HG02759 (cell line): ENCODE data around the gene CHRNG.
A peak's percentile ranks its signal among the peaks of the same experiment; 100 is the strongest.
"Not testable (repeated sequence)": the region's sequence is repeated elsewhere in the genome, so short reads cannot be mapped to it uniquely, and the experiment has no call there.

ENCODE experiments used
- ATAC-seq: cut with Tn5 transposase; IDR thresholded peaks from one replicate; pipeline ENCODE4 v1.9.1; 2021; ENCODE audit warnings: mild to moderate bottlenecking, moderate library complexity; ENCODE audit not compliant: unreplicated experiment

The CHRNG gene

DNA sequence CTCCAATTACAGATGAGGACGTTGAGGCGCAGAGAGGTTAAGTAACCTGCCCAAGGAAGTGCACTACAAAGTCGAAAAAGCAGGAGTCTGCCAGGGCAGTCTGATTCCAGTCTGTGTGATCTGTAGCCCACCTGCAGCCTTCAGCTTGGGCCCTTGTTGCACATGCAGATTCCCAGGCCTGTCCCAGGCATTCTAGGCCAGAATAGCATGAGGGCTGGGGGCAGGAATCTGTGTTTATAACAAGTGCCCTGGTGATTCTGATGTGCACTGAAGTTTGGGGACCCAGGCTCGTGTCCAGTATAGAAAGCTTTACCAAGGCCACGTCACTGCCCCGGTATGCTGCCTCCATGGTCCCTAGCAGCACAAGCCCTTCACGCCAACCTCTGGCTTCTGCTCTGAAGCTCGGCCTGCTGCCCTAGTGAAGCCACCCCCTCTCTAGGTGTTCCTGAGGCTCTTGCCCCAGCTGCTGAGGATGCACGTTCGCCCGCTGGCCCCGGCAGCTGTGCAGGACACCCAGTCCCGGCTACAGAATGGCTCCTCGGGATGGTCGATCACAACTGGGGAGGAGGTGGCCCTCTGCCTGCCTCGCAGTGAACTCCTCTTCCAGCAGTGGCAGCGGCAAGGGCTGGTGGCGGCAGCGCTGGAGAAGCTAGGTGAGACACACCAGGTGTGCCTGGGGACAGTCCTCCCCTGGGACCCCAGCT is 4.6 kb downstream of the CHRNG start:
- no peak for ATAC-seq

DNA sequence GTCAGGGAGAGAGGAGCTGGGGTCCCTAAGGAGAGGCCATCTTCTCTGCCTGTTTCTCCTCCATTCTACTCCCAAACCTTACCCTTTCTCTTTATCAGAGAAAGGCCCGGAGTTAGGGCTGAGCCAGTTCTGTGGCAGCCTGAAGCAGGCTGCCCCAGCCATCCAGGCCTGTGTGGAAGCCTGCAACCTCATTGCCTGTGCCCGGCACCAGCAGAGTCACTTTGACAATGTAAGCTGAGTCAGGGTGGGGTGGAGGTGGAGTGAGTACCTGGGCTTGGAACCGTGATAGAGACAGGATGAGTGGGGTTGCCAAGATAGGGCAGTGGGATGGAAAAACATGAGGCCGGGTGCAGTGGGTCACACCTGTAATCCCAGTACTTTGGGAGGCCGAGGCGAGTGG is 5.2 kb downstream of the CHRNG start:
- ATAC-seq: no peak

DNA sequence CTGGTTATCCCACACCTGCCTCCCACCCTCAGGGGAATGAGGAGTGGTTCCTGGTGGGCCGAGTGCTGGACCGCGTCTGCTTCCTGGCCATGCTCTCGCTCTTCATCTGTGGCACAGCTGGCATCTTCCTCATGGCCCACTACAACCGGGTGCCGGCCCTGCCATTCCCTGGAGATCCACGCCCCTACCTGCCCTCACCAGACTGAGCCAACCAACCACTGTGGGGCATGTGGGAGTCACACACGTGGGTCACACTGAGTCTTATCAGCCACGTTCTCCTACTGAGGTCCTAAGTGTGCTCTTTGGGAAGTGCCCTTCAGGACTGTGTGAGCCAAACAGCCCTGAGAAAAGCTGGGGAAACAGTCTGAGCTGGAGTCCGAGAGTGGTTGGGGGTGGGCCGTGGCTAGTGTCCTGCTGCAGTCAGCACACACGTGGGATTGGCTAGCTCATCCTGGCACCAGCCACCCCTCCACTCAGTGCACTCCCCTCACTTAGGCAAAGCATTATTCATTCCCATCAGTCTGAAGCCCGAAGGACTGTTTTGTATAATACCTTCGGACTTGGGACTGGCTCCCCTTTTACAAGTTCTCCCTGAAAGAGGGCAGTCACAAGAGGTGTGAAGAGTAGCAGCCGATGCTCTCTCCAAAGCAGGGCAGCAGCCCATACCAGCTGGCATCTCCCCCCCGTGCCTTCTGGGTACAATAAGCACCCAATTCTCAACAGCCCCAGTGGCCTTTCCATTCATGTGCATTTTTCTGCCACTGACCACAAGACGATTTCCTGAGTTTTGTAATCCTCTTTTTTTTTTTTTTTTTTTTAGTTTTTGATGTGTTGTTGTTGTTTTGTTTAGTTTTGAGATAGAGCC is 6.3 kb downstream of the CHRNG start:
- no peak for ATAC-seq

DNA sequence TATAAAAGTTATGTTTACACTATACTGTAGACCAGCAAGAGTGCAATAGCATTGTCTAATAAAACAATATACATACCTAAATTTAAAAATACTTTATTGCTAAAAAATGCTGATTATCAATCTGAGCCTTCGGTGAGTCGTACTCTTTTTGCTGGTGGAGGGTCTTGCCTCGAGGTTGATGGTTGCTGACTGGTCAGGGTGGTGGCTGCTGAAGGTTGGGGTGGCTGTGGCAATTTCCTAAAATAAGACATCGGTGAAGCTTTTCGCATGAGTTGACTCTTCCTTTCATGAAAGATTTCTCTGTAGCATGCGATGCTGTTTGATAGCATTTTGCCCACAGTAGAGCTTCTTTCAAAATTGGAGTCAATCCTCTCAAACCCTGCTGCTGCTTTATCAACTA is 8.5 kb downstream of the CHRNG start:
- no peak for ATAC-seq

DNA sequence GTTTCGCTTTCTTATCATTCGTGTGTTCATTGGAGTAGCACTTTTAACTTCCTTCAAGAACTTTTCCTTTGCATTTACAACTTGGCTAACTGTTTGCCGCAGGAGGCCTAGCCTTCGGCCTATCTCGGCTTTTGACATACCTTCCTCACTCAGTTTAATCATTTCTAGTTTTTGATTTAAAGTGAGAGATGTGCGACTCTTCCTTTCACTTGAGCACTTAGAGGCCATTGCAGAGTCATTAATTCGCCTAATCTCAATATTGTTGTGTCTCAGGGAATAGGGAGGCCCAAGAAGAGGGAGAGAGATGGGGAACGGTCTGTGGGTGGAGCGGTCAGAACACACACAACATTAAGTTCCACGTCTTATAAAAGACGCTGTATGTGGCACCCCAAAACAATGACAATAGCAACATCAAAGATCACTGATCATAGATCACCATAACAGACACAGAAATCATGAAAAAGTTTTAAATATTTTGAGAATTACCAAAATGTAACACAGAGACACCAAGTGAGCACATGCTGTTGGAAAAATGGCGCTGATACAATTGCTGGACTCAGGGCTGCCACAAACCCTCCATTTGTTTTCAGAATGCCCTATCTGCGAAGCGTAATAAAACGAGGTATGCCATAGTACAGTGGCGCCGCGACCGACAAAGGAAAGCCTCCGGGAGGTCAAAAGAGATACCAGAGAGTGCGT is 10.3 kb downstream of the CHRNG start:
- ATAC-seq: no peak

DNA sequence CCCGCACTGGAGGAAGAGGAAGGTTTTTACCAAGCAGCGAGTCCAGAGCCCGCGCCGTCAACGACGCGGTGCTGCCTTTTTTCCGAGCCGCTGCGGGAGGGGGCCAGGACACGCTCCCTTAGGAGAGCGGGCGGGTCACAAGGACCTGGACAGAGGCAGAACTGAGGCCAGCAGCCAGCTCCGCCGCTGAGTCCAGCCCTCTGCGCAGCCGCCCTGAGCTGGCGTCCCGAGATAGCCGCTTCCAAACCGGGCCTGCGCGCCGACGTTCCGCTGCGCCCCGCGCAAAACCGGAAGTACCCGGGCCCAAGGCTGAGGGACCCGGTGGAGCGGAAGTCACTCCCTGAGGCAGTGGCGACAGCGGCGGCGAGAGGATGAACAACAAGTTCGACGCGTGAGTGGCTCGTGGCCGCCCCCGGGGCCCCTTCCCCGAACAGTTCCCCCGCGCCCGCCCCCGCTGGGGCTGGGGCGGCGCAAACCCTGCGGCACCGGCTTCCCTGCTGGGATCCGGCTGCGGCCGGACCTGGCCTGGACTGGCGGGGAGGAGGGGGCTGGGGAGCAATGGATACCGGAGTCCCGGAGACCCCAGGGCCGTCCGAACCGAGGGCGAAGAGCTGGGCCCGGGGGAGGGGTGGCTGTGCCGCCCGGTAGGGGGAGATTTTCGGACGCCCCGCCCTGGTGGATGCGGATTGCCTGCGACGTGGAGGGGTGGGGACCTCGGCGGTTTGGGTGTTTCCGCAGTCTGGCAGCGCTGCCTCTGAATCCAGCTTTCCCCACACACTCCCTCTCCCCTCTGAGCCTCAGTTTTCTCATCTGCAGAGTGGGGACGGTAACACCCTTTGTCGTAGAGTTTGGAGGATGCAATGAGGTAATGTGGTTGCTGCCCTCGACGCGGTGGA is 11.1 kb downstream of the CHRNG start, which contains the start of the genes EIF4E2 and TIGD1:
EIF4E2 (plus strand) TSS at position 336 of the 896 bp plus-strand sequence; CDS start at position 372, 36 bp downstream.
TIGD1 (minus strand) TSS at position 204 of the 896 bp plus-strand sequence. CDS start 675 bp downstream, outside the sequence.
- ATAC-seq: peak; percentile 96

DNA sequence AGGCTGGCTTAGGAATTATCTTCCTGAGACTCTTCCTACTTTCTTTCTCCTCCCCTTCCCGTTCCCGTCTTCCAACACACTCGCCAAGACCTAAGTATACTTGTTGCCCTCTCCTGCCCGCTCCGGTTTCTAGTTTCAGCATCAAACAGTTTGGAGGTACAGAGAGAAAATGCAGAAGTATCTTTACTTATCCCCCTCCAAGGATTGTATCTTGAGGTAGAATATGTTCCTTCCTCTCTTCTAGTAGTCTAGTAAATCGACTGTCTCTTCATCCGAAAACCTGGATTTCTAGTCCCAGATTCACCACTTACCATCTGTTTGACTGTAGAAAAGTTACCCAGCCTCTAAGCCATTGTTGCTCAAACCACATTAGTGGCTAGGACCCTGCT is 11.8 kb downstream of the CHRNG start:
- ATAC-seq: no peak

DNA sequence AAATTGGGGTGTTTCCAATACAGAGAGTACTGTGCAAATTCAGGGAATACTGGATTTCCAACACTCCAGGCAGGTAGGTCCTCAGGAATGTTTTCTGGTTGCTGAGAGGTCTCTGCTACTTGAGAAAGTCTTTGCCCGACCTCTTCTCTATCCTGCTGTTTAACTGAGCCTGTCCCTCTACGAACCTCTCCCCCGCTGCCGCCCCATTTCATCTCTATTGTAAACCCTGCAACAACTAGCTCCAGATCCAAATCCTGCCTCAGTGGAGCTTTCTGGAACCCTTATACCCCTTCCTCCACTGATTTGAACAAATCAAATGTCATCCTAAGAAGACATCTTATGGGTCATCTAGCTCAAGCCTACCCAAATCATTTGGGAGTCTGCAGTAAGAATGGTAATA is 12.3 kb downstream of the CHRNG start:
- ATAC-seq: no peak

DNA sequence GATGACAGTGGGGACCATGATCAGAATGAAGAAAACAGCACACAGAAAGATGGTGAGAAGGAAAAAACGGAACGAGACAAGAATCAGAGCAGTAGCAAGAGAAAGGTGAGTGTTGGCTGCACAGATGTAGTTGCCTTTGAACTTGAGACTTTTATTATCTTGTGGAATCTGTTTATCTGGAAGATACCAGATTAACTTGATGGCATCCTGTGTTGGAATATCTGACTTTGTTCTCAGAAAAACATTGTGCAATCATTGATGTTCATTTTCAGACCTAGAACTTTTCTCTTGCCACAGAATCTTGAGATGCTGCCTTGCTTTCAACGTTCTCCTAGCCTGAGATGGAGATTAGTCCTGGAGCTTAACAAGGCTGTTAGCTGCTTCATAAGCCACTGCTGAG is 16.9 kb downstream of the CHRNG start:
- ATAC-seq: no peak

DNA sequence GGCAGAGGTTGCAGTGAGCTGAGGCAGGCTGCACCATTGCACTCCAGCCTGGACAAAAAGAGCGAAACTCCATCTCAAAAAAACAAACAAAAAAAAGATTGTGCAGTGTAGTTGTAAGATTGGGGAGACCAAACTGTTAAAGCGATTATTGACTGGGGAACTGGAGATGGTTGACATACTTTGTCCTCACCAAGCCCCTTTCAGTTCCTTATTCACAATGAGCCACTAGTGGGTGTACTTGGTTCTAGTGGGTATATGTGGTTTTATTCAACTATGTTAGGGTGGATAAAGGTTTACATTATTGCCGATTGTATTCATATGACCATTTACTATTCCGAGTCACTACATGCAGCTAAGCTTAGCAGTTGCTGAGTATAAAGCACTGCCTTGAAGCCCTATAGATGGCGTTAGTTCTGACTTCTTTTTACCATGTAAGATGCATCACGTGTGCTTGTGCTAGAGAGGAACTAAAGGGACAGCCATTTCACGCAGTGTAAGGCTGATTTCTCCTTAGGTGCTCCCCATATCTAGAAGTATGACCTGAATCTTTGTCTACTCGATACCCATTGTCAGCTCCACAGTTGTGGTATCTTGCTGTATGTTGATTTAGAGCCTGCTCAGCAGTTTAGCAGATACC is 23.1 kb downstream of the CHRNG start:
- ATAC-seq: no peak

DNA sequence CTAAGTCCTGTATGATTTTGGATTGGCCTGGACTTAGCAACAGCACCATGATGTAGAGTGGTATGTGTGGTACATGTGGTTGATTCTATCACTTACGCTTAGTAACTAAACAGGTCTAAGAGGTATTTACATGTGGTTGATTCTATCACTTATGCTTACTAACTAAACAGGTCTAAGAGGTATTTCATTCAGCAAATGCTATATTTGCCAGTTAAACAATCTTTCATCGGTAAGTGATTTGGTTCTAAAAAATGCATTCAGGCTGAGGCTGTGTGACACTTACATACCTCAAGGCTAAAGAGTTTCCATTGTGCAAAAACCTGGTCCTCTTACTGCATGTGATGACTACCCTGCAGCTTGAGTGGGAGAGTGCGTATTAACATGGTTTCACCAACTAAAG is 24.1 kb downstream of the CHRNG start:
- ATAC-seq: no peak

DNA sequence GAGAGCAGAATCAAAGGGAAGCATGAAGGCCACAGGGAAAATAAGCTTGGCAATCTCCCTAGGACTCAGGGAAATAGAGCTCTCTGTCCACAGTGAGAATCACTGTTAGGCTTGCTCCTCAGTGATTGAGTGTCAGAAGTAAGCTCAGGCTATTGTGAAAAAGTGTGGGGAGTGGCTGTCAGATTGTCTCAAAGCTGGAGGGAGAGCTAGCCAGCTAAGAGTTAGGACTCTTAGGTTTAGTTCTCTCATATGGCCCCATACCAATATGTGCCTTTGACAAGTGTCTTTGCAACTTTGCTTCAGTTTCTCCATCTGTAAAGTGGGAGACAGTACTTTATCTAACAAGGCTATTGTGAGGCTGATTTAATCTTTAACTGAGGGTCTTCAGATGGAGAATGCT is 28.2 kb downstream of the CHRNG start:
- no peak for ATAC-seq

DNA sequence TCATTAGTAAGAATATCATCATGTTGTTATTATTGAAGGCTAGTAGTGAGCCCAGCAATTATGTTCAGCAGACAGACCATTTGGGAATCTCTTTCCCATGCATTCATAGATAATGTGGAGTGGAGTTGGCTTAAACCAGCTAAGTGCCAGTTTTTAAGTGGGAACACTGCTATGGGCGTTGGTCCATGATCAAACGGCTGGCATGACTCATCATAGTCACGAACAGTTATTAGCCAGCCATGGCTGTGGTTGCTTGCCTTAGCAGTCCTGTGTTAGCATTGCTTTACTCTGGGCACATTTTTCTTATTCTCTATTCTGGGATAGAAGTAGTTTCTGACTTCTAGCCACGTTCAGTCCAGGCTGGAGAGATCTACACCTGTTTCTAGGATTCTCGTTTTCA is 28.7 kb downstream of the CHRNG start:
- ATAC-seq: no peak

DNA sequence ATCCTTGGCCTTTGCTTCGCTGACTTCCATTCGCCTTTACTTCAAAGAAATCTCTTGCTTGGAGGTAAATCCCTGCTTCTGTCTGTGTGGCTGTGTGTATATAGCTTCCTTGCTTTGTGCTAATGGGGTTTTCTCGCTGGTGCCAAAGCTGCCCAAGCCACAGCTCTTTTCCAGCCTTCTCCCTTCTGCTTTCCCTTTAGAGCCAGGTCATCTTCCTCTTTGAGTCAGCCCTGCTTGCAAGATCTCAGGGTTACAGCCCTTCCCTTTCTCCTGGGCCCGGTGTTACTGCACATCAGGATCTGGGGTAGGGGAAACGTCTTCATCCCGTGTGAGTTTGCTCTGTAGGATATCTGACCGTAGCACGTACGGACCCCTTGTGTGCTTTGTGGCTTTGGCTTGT is 30.0 kb downstream of the CHRNG start:
- no peak for ATAC-seq

DNA sequence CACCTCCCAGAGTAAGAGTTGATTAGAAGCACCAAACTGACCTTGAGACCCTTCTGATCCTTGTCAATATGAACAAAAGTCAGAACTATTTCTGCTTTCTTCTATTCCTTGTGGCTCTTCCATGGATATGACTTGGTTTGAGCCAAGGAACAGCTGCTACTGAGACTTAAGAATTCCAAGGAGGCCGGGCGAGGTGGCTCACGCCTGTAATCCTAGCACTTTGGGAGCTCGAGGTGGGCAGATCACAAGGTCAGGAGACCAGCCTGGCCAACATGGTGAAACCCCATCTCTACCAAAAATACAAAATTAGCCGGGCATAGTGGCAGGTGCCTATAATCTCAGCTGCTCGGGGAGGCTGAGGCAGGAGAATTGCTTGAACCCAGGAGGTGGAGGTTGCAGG is 31.0 kb downstream of the CHRNG start:
- ATAC-seq: not testable (repeated sequence)

DNA sequence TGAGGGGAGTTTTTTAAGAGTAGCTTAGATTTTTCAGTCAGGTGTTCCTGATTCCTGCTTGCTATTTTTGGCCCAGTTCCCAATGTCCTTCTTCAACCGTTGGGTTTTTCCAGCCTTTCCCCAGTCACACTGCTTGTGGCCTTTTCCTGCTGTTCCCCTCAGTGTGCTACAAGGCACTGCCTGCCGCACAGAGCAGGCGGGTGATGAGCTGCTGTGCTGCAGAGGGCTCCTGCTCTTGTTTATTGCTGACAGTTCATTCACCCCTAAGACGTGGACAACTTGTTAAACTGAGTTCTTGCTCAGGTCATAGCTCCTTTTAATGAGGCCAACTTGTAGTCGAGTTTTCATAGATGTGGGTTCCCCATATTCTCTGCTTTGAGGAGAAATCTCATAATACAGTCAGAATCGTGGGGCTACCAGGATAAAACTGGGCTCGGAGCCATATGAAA is 31.6 kb downstream of the CHRNG start:
- no peak for ATAC-seq

DNA sequence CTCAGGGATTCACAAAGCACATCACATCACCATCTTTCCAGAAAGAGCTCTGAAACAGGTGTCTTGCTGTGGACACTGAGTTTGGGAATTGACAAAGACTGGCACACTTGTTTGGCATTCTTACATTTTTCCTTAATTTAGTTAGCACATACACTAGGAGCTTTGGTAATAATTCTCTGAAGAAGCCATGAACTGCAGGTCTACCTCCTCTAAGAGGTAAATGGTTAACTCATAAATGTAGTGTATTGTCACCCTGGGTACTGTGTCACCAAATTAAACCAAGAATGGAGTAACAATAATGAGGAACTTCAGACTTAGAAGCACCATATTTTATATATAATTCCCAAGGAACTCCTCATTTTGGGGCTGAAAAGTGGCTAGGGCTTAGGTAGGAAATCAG is 33.5 kb downstream of the CHRNG start:
- no peak for ATAC-seq

DNA sequence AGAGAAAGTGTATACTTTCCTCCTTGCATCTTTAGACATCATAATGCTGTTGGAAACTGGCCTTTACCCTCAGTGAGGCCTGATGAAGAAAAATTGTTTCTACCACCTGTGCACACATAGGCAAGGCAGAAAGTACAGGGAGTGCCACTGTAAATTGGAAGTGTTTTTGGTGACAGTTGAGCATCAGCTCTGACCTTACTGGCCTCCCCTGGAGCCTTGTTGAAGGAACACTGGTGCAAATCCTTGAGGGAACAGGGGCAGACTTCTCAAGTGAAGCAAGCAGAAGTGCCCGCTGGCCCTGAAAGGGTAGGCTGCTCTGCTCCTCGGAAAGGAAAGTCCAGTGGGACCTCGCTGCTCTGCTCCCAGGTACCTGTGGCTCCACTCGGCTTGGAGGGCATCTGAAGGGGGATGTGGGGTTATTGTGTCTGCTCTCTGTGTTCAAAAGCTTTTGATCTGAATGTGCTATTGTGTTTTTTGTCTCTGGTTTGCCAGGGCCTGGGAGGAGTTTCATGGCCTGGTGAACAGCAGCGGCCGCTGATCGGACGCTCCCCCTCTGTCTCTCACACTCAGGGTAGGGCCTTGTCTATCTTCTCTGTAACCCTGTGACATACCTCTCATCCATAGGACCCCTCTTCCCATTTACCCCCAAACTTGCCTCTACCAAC is 34.4 kb downstream of the CHRNG start:
- no peak for ATAC-seq

DNA sequence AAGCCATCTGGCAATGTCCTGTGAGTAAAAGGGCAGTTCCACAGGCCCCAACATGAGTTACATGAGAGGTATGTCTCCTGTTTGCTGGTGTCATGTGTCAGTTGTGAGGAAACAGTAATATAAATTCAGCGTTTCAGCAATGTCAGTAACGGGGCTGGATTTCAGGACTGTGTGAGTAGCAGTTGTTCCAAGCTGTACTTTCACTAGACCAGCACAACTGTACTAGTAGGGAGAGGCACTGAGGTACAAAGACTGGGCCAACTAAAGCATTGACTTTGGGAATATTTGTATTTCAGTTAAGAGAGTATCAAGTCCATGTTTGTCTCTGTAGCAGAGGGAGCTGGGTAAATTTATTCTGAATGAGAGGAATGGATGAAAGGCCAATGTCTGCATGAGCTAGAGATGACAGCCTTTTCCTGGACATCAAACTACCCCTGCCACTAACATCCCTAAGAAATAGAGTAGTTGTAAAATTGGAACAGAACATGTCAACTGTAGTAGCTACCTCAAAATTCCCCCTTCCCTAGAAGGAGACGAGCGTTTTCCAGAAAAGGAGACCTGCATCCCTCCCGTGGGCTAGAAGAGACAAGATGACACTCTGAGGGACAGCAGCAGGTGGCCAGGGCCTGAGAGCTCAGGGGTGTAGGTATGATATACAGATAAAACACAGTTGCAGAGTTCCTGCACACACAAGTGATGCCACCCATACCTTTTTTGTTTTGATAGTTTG is 35.3 kb downstream of the CHRNG start:
- ATAC-seq: no peak
